ENCODE measurements around the gene COL18A1. TPM values are rescaled to one million over a fixed set of nuclear protein-coding genes. Genes with fewer than 3 reads are reported as not detected.

COL18A1 gene
- total RNA-seq, 1 donor from 2014 or later, result 515 TPM

GRCh38 chr21:45415188-45415942, 10.4 kb downstream of the COL18A1 start:
- Mint-ChIP-seq H3K4me3 (ENCODE audit: unreplicated experiment) (no peak overlapping the region), H3K27me3 (ENCODE audit: unreplicated experiment) (no peaks in the 10 kb centered on the region), H3K27ac (ENCODE audit: unreplicated experiment) (no peak overlapping the region), H3K36me3 (ENCODE audit: unreplicated experiment) (peaks cover 10% of the 10 kb centered on the region), H3K4me1 (ENCODE audit: unreplicated experiment) (peaks cover 28% of the 10 kb centered on the region), H3K9me3 (ENCODE audit: unreplicated experiment) (no peaks in the 10 kb centered on the region)
- TF ChIP-seq, protein P1, sequence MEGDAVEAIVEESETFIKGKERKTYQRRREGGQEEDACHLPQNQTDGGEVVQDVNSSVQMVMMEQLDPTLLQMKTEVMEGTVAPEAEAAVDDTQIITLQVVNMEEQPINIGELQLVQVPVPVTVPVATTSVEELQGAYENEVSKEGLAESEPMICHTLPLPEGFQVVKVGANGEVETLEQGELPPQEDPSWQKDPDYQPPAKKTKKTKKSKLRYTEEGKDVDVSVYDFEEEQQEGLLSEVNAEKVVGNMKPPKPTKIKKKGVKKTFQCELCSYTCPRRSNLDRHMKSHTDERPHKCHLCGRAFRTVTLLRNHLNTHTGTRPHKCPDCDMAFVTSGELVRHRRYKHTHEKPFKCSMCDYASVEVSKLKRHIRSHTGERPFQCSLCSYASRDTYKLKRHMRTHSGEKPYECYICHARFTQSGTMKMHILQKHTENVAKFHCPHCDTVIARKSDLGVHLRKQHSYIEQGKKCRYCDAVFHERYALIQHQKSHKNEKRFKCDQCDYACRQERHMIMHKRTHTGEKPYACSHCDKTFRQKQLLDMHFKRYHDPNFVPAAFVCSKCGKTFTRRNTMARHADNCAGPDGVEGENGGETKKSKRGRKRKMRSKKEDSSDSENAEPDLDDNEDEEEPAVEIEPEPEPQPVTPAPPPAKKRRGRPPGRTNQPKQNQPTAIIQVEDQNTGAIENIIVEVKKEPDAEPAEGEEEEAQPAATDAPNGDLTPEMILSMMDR (IDR thresholded peaks at IDR 0.05), result no peak
- no peak for DNase-seq (ENCODE audit: extremely low spot score, unreplicated experiment)

- peaks cover 27% of the 10 kb centered on the region for H3K4me1 Mint-ChIP-seq (ENCODE audit: unreplicated experiment)
Observed at GRCh38 chr21:45415943-45416611, 11.1 kb downstream of the COL18A1 start.

GRCh38 chr21:45416620-45417019, 11.7 kb downstream of the COL18A1 start:
- peaks cover 8% of the 10 kb centered on the region for H3K36me3 Mint-ChIP-seq (ENCODE audit: unreplicated experiment)
- no peak overlapping the region for H3K4me3 Mint-ChIP-seq (ENCODE audit: unreplicated experiment)
- TF ChIP-seq, protein P1 (IDR thresholded peaks at IDR 0.05), result no peak
- no peak for DNase-seq (ENCODE audit: extremely low spot score, unreplicated experiment)
- H3K27me3 Mint-ChIP-seq (ENCODE audit: unreplicated experiment), result no peaks in the 10 kb centered on the region
- no peaks in the 10 kb centered on the region for H3K9me3 Mint-ChIP-seq (ENCODE audit: unreplicated experiment)
- no peak overlapping the region for H3K27ac Mint-ChIP-seq (ENCODE audit: unreplicated experiment)
- peaks cover 32% of the 10 kb centered on the region for H3K4me1 Mint-ChIP-seq (ENCODE audit: unreplicated experiment)

More at GRCh38 chr21:45415943-45416611, 11.1 kb downstream of the COL18A1 start:
- Mint-ChIP-seq H3K36me3 (ENCODE audit: unreplicated experiment) (peaks cover 8% of the 10 kb centered on the region), H3K27ac (ENCODE audit: unreplicated experiment) (no peak overlapping the region), H3K27me3 (ENCODE audit: unreplicated experiment) (no peaks in the 10 kb centered on the region), H3K4me3 (ENCODE audit: unreplicated experiment) (no peak overlapping the region), H3K9me3 (ENCODE audit: unreplicated experiment) (no peaks in the 10 kb centered on the region)
- no peak for DNase-seq (ENCODE audit: extremely low spot score, unreplicated experiment)
- TF ChIP-seq, protein P1 (IDR thresholded peaks at IDR 0.05), result no peak

- peaks cover 34% of the 10 kb centered on the region for H3K4me1 Mint-ChIP-seq (ENCODE audit: unreplicated experiment)
- no peak overlapping the region for H3K4me3 Mint-ChIP-seq (ENCODE audit: unreplicated experiment)
- H3K27me3 Mint-ChIP-seq (ENCODE audit: unreplicated experiment), result no peaks in the 10 kb centered on the region
- TF ChIP-seq, protein P1 (IDR thresholded peaks at IDR 0.05), result no peak
- peaks cover 5% of the 10 kb centered on the region for H3K36me3 Mint-ChIP-seq (ENCODE audit: unreplicated experiment)
- DNase-seq (ENCODE audit: extremely low spot score, unreplicated experiment), result no peak
- H3K9me3 Mint-ChIP-seq (ENCODE audit: unreplicated experiment), result no peaks in the 10 kb centered on the region
- peak overlapping the region; percentile 27 for H3K27ac Mint-ChIP-seq (ENCODE audit: unreplicated experiment)
Observed at GRCh38 chr21:45417256-45417950, 12.4 kb downstream of the COL18A1 start.

DNA sequence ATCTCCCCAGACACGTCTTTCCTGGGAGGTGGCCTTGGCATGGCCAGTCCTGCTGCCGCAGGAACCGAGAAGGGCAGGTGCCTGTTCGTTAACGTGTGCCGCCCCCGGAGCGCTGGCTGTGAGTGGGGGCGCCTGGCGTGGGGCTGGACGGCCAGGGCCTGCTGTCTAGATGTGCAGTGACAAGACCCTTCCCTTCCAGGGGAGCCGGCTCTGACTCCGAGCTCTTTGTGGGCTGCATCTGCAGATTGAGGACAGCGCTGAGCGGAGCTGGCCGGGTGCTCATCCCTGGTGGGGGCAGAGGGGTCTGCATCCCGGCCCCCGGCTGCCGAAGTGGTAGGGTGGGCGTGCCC, 13.0 kb downstream of the COL18A1 start:
- Mint-ChIP-seq H3K9me3 (ENCODE audit: unreplicated experiment) (no peaks in the 10 kb centered on the region), H3K4me1 (ENCODE audit: unreplicated experiment) (peaks cover 33% of the 10 kb centered on the region), H3K27me3 (ENCODE audit: unreplicated experiment) (no peaks in the 10 kb centered on the region), H3K27ac (ENCODE audit: unreplicated experiment) (no peak overlapping the region), H3K36me3 (ENCODE audit: unreplicated experiment) (peaks cover 5% of the 10 kb centered on the region), H3K4me3 (ENCODE audit: unreplicated experiment) (no peak overlapping the region)
- no peak for DNase-seq (ENCODE audit: extremely low spot score, unreplicated experiment)
- TF ChIP-seq, protein P1 (IDR thresholded peaks at IDR 0.05), result no peak

All from osteocyte (in vitro differentiated cells).